ENCODE data around the gene SLC37A2.

SLC37A2 gene

GRCh38 chr11:125092669-125093068, 29.6 kb downstream of the SLC37A2 start:
- in situ Hi-C loops (cut with MboI; ENCODE audit: low pct_unique_long_range_greater_than_20kb, low sequenced_read_pairs, unreplicated experiment): no loop called here
- TF ChIP-seq CTCF (IDR thresholded peaks at IDR 0.05; ENCODE audit: extremely low read depth, insufficient read depth, missing control alignments): no peak
- no peak for DNase-seq (ENCODE audit: low spot score)

- in situ Hi-C loops (cut with MboI; ENCODE audit: low pct_unique_long_range_greater_than_20kb, low sequenced_read_pairs, unreplicated experiment): no loop called here
- TF ChIP-seq CTCF (IDR thresholded peaks at IDR 0.05; ENCODE audit: extremely low read depth, insufficient read depth, missing control alignments): no peak
- DNase-seq (ENCODE audit: low spot score): no peak
These were observed 30.4 kb downstream of the SLC37A2 start for GRCh38 chr11:125093502-125093901.

- DNase-seq (ENCODE audit: low spot score): no peak
- TF ChIP-seq CTCF (IDR thresholded peaks at IDR 0.05; ENCODE audit: extremely low read depth, insufficient read depth, missing control alignments): no peak
- in situ Hi-C loops (cut with MboI; ENCODE audit: low pct_unique_long_range_greater_than_20kb, low sequenced_read_pairs, unreplicated experiment): no loop called here
These were observed 31.6 kb downstream of the SLC37A2 start for GRCh38 chr11:125094731-125095130.

GRCh38 chr11:125100136-125100535, 37.0 kb downstream of the SLC37A2 start:
- no peak for TF ChIP-seq CTCF (IDR thresholded peaks at IDR 0.05; ENCODE audit: extremely low read depth, insufficient read depth, missing control alignments)
- no peak for DNase-seq (ENCODE audit: low spot score)
- in situ Hi-C loops (cut with MboI; ENCODE audit: low pct_unique_long_range_greater_than_20kb, low sequenced_read_pairs, unreplicated experiment): no loop called here

GRCh38 chr11:125101596-125101995, 38.5 kb downstream of the SLC37A2 start:
- DNase-seq (ENCODE audit: low spot score): no peak
- in situ Hi-C loops (cut with MboI; ENCODE audit: low pct_unique_long_range_greater_than_20kb, low sequenced_read_pairs, unreplicated experiment): no loop called here
- no peak for TF ChIP-seq CTCF (IDR thresholded peaks at IDR 0.05; ENCODE audit: extremely low read depth, insufficient read depth, missing control alignments)

- in situ Hi-C loops (cut with MboI; ENCODE audit: low pct_unique_long_range_greater_than_20kb, low sequenced_read_pairs, unreplicated experiment): no loop called here
- DNase-seq (ENCODE audit: low spot score): no peak
- no peak for TF ChIP-seq CTCF (IDR thresholded peaks at IDR 0.05; ENCODE audit: extremely low read depth, insufficient read depth, missing control alignments)
These were observed 38.9 kb downstream of the SLC37A2 start for GRCh38 chr11:125102025-125102424.

GRCh38 chr11:125102510-125102909, 39.4 kb downstream of the SLC37A2 start:
- TF ChIP-seq CTCF (IDR thresholded peaks at IDR 0.05; ENCODE audit: extremely low read depth, insufficient read depth, missing control alignments): no peak
- in situ Hi-C loops (cut with MboI; ENCODE audit: low pct_unique_long_range_greater_than_20kb, low sequenced_read_pairs, unreplicated experiment): no loop called here
- DNase-seq (ENCODE audit: low spot score): peak; percentile 39
